T-helper 2 cell treated with Interferon-gamma antibody and Interleukin-4, amounts not matched to agents 5 μg/mL and 100 μg/mL, for 36 hours (primary cell): ENCODE results near the gene CABP7.
"Not testable (repeated sequence)": the region's sequence is repeated elsewhere in the genome, so short reads cannot be mapped to it uniquely, and the experiment has no call there.

Experiments
- DNase-seq: peaks from one replicate; pipeline ENCODE4 v3.0.0; 2021; ENCODE audit warnings: low spot score
- H3K27ac Mint-ChIP-seq: one replicate; pipeline ENCODE4 v1.8.0; 2021; ENCODE audit warnings: mild to moderate bottlenecking, mixed read lengths
- H3K27me3 Mint-ChIP-seq: one replicate; pipeline ENCODE4 v1.8.0; 2021; ENCODE audit warnings: low read depth, mixed read lengths
- H3K36me3 Mint-ChIP-seq: one replicate; pipeline ENCODE4 v1.8.0; 2021; ENCODE audit warnings: low read depth, mixed read lengths
- H3K4me1 Mint-ChIP-seq: one replicate; pipeline ENCODE4 v1.8.0; 2021; ENCODE audit warnings: low read depth, mixed read lengths
- H3K4me3 Mint-ChIP-seq: one replicate; pipeline ENCODE4 v1.8.0; 2022; ENCODE audit warnings: mild to moderate bottlenecking, moderate library complexity, mixed read lengths
- H3K9me3 Mint-ChIP-seq: one replicate; pipeline ENCODE4 v1.8.0; 2021; ENCODE audit warnings: mixed read lengths

Gene CABP7

DNA sequence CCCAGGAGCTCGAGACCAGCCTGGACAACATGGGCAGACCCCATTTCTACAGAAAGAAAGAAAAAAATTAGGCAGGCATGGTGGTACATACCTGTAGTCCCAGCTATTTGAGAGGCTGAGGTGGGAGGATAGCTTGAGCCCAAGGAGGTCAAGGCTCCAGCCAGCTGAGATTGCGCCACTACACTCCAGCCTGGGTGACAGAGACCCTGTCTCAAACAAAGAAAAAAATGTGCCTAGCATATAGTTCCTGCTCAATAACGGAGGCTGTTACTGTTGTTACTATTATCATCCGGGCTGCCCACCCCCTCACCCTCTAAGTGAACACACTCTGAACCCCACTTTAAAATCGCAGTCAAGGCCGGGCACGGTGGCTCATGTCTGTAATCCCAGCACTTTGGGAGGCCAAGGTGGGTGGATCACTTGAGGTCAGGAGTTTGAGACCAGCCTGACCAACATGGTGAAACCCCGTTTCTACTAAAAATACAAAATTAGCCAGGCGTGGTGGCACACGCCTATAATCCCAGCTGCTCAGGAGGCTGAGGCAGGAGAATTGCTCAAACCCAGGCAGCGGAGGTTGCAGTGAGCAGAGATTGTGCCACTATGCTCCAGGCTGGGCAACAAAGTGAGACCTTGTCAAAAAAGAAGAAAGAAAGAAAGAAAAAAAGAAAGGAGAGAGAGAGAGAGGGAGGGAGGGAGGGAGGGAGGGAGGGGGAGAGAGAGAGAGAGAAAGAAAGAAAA is 35.0 kb downstream of the CABP7 start:
- not testable (repeated sequence) for H3K36me3 Mint-ChIP-seq, H3K9me3 Mint-ChIP-seq

DNA sequence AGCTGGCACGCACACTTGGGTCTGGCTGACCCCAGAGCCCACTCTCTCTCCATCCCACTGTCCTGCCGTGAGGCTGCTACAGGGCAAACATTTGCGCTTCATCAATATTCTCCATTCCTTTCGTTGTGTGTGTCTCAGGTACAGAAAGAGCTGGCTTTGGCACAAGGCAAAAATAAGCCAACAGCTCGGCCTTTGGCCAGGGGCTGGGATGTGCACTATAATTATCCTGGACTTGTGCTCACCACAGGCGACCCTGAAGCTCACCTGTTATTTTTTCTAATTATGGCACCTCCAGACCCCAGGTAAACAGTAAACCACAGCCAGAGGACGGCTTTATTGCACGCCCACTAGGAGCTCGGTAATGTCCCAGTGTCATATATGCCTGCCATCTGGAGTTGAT is 36.1 kb downstream of the CABP7 start:
- Mint-ChIP-seq H3K9me3 (no peaks in the 10 kb centered on the region), H3K27me3 (no peaks in the 10 kb centered on the region), H3K27ac (no peak overlapping the region), H3K36me3 (peaks cover 2% of the 10 kb centered on the region), H3K4me3 (no peak overlapping the region), H3K4me1 (peaks cover 4% of the 10 kb centered on the region)
- no peak for DNase-seq

More for the DNA sequence above, 35.0 kb downstream of the CABP7 start:
- H3K27me3 Mint-ChIP-seq, DNase-seq, H3K27ac Mint-ChIP-seq, H3K4me3 Mint-ChIP-seq: not testable (repeated sequence)
- peaks cover 12% of the 10 kb centered on the region for H3K4me1 Mint-ChIP-seq

- Mint-ChIP-seq H3K4me1 (no peaks in the 10 kb centered on the region), H3K4me3 (no peak overlapping the region), H3K9me3 (no peaks in the 10 kb centered on the region), H3K36me3 (no peaks in the 10 kb centered on the region), H3K27me3 (no peaks in the 10 kb centered on the region), H3K27ac (no peak overlapping the region)
- DNase-seq: no peak
Observed at GRCh38 chr22:29756341-29756740, 36.5 kb downstream of the CABP7 start.

GRCh38 chr22:29757096-29757495 is 37.3 kb downstream of the CABP7 start:
- Mint-ChIP-seq H3K9me3 (no peaks in the 10 kb centered on the region), H3K27me3 (no peaks in the 10 kb centered on the region), H3K4me1 (no peaks in the 10 kb centered on the region), H3K27ac (no peak overlapping the region), H3K36me3 (no peaks in the 10 kb centered on the region), H3K4me3 (no peak overlapping the region)
- no peak for DNase-seq

DNA sequence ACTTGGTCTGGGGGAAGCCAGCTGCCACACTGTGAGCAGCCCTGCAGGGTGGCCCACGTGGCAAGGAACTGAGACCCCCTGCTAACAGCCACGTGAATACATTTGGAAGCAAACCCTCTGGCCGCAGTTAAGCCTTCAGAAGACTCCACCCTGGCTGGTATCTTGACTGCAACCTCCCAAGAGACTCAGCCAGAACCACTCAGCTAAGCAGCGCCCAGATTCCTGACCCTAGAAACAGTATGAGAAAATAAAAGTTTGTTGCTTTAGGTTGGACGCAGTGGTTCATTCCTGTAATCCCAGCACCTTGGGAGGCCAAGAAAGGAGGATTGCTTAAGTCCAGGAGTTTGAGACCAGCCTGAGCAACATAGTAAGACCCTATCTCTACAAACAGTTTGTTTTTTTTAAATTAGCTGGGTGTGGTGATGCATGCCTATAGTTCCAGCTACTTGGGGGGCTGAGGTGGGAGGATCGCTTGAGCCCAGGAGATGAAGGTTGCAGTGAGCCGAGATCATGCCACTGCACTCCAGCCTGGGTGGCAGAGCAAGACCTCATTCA is 38.3 kb downstream of the CABP7 start:
- no peaks in the 10 kb centered on the region for H3K4me1 Mint-ChIP-seq
- H3K27me3 Mint-ChIP-seq: no peaks in the 10 kb centered on the region
- no peak overlapping the region for H3K4me3 Mint-ChIP-seq
- H3K27ac Mint-ChIP-seq: no peak overlapping the region
- no peaks in the 10 kb centered on the region for H3K36me3 Mint-ChIP-seq
- H3K9me3 Mint-ChIP-seq: no peaks in the 10 kb centered on the region
- DNase-seq: no peak

DNA sequence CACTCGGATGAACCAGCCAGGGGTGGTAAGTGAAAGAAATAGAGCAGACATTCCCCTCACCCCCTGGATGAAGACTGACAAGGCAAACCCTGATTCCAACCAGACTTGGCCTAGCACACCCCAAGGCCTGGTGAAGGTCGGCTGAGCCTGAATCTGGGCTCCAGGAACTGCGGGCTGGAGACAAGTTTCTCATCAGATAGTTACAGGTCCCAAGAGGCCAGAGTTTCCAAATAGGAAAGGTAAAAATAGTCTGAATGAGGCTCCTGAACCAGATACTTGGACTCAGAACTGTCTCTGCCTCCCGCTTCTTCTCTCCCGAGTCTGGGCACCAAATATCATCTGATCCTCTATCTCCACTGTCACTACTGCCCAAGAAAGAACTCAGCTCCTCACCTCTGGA is 39.2 kb downstream of the CABP7 start:
- no peaks in the 10 kb centered on the region for H3K36me3 Mint-ChIP-seq
- H3K4me3 Mint-ChIP-seq: no peak overlapping the region
- no peaks in the 10 kb centered on the region for H3K27me3 Mint-ChIP-seq
- peaks cover under 1% of the 10 kb centered on the region for H3K4me1 Mint-ChIP-seq
- no peak overlapping the region for H3K27ac Mint-ChIP-seq
- H3K9me3 Mint-ChIP-seq: no peaks in the 10 kb centered on the region
- no peak for DNase-seq

DNA sequence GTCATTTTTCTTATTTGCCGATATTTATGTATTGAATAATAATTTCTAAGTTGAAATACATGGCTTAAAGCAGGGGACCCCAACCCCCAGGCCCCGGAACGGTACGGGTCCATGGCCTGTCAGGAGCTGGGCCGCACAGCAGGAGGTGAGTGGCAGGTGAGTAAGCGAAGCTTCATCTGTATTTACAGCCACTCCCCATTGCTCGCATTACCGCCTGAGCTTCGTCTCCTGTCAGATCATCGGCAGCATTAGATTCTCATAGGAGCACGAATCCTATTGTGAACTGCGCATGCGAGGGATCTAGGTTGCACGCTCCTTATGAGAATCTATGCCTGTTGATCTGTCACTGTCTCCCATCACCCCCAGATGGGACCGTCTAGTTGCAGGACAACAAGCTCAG is 42.5 kb downstream of the CABP7 start:
- Mint-ChIP-seq H3K4me3 (no peak overlapping the region), H3K27me3 (no peaks in the 10 kb centered on the region), H3K9me3 (no peaks in the 10 kb centered on the region), H3K27ac (no peak overlapping the region), H3K36me3 (peaks cover under 1% of the 10 kb centered on the region), H3K4me1 (peaks cover 15% of the 10 kb centered on the region)
- no peak for DNase-seq

- peak; percentile 13 for DNase-seq
- Mint-ChIP-seq H3K36me3 (peaks cover 22% of the 10 kb centered on the region), H3K27ac (peak overlapping the region; percentile 89), H3K9me3 (no peaks in the 10 kb centered on the region), H3K4me1 (peaks cover 25% of the 10 kb centered on the region), H3K27me3 (no peaks in the 10 kb centered on the region), H3K4me3 (peak overlapping the region; percentile 98)
Observed at GRCh38 chr22:29765905-29766631, 46.3 kb downstream of the CABP7 start.

GRCh38 chr22:29766632-29767170 is 46.9 kb downstream of the CABP7 start, which contains the start of gene ZMAT5:
Gene ZMAT5 (minus strand): TSS chr22:29767007. CDS start chr22:29748544, 18,463 bp downstream.
- Mint-ChIP-seq H3K4me3 (peak within 1 kb of the TSS; percentile 98), H3K27me3 (no peaks in the 10 kb centered on the region), H3K36me3 (peaks cover 22% of the 10 kb centered on the region), H3K9me3 (no peaks in the 10 kb centered on the region), H3K4me1 (peaks cover 25% of the 10 kb centered on the region), H3K27ac (peak within 1 kb of the TSS; percentile 89)
- DNase-seq: peak; percentile 91

- peak within 1 kb of the TSS; percentile 98 for H3K4me3 Mint-ChIP-seq
- H3K27ac Mint-ChIP-seq: peak within 1 kb of the TSS; percentile 89
- H3K9me3 Mint-ChIP-seq: no peaks in the 10 kb centered on the region
- peaks cover 25% of the 10 kb centered on the region for H3K4me1 Mint-ChIP-seq
- peak; percentile 92 for DNase-seq
- H3K27me3 Mint-ChIP-seq: no peaks in the 10 kb centered on the region
- H3K36me3 Mint-ChIP-seq: peaks cover 22% of the 10 kb centered on the region
Observed at GRCh38 chr22:29767171-29768051, 47.6 kb downstream of the CABP7 start, which contains the start of gene UQCR10. Gene UQCR10 (plus strand): TSS chr22:29767369. CDS start chr22:29767399, 30 bp downstream.

GRCh38 chr22:29768052-29768693 is 48.4 kb downstream of the CABP7 start:
- Mint-ChIP-seq H3K27ac (peak overlapping the region; percentile 89), H3K36me3 (peaks cover 22% of the 10 kb centered on the region), H3K4me1 (peaks cover 25% of the 10 kb centered on the region), H3K27me3 (no peaks in the 10 kb centered on the region), H3K9me3 (no peaks in the 10 kb centered on the region), H3K4me3 (peak overlapping the region; percentile 98)
- DNase-seq: no peak

DNA sequence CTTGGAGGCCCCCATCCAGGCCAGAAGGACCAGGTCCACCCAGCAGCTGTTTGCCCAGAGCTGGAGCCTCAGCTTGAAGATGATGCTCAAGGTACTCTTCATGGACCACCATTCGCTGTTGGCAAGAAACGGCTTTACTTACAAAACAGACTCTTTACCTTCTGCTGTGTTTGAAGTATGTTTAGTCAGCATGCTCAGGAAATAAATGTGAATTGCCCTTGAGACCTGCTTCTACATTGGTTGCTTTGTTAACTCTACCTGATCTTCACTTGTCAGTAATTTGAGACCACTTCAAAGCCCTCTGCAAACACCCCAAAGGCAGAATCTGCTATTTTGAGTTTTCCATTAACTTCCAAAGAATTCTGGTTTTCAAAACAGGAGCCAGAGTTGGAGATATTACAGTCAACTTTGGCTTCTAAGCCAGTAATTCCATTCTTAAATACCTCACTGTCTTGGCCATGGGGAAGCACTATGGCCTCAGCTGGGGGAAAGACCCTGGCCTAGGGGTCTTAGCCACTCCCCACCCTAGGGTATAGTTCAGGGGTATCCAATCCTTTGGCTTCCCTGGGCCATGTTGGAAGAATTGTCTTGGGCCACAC is 50.0 kb downstream of the CABP7 start:
- no peak overlapping the region for H3K27ac Mint-ChIP-seq
- DNase-seq: no peak
- peaks cover 22% of the 10 kb centered on the region for H3K36me3 Mint-ChIP-seq
- no peaks in the 10 kb centered on the region for H3K27me3 Mint-ChIP-seq
- peaks cover 19% of the 10 kb centered on the region for H3K4me1 Mint-ChIP-seq
- no peaks in the 10 kb centered on the region for H3K9me3 Mint-ChIP-seq
- H3K4me3 Mint-ChIP-seq: peak overlapping the region; percentile 29
